NCI-H2196 treated with DMSO at 0.1 percent for 48 hours (cell line): ENCODE measurements around the gene DSCAM.

Experiments used
- DNase-seq: peaks from one replicate; lab custom pipeline; 2025; ENCODE audit not compliant: unreplicated experiment; lab: John Stamatoyannopoulos, UW

Gene DSCAM

DNA sequence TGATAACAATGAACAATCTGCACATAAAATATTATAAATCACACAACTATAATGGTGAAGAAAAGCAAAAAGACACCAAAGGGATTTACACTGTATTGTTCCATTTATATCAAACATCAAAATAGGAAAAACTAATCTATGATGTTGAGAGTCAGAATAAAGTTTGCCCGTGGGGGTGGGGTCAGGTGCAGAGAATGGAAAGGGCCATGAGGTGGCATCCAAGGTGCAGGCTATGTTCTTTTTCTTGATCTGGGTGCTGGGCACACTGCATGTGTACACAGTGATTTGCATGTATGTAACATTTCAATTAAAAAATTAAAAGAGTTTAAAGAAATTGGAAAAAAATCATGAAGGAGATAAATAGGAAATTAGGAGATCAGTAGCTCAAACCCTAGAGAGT, 127.3 kb downstream of the DSCAM start:
- DNase-seq, result no peak

DNA sequence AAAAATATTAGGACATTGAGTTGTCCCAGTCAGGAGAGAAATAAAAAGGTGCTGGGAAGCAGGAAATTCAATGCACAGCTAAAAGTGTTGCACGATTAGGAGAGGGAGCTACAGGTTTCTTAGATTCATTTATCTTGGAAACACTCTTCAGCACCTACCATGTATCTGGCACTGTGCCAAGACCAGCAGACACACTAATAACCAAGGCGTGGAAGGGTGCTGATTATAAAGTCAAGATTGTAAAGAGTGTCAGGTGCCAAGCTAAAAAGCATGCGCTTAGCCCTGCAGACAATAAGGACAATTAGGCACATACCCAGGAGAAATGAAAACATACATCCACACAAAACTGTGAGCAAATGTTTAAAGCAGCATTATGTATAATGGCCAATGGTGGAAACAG, 129.9 kb downstream of the DSCAM start:
- no peak for DNase-seq

DNA sequence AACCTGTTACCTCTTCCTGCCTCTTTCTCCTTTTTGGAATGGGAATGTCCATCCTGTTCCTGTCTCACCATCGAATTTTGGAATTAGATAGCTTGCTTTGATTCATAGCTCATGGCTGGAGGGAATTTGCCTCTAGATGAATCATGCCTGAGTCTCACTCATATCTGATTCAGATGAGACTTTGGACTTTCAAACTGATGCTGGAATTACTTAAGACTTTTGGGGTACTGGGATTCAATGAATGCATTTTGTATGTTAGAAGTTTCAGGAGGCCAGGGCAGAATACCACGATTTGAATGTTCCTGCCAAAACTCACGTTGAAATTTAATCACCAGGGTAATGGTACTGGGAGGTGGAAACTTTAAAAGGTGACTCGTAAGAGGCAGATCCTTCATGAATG, 132.4 kb downstream of the DSCAM start:
- no peak for DNase-seq

DNA sequence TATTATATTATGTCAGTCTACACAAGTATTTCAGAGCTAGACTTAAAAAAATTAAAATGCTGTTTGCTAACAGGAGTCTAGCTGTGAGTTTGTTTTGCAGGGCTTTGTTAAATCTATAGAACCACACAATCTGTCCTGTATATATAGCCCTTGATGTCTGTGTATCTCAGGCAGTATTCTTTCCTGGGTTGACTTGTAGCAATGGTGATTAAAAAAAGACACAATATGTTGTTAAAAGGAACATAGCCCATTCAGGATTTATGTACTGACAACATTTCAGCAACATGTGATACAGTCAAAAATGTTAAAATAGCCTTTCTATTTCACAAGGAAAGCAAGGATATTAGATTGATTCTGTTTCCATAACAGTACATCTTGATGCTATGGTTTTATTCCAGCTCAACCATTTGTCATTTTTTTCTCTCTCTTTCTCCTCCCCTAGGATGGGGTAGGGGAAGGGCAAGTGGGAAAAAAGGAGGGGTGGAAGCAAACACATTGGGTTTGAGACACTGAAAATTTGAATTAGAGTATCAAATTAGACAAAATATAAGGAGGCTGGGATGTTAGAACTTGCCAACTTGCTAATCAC, 139.2 kb downstream of the DSCAM start:
- DNase-seq, result no peak

DNA sequence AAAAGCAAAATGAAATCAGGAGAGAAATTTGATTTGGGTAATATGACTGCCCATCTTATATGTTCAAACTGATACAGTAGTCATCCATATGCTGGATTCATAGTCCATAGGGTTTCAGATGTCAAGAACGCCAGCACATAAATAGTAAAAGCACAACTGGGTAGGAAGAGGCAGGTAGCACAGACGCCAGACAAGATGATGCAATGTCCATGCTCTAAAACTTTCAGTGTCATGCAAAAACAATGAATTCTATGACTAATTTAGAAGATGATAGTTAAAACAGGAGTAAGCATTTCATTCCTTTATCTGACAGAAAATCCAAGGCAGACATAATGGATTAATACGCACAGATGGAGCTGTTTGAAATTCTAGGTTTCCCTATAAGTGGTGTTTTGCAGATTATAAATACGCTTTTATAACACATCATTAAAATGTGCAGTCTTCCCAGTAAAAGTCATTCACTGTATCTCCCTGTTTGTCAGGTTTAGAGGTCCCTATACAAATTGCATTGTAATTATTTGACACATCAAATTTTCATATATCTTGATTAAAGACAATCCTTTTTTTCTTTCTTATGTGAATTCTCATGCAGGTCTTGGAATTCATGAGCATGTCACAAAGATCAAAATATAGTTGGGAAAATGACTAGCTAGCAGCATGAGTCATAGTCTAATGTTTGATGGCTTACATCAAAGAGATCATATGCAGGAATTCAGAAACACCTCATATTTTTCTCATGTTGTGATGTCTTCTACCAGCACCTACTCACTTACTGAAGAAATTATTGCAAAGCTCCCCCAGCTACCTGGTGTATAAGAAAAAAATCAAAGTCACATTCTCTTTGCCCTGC, 139.9 kb downstream of the DSCAM start:
- no peak for DNase-seq

DNA sequence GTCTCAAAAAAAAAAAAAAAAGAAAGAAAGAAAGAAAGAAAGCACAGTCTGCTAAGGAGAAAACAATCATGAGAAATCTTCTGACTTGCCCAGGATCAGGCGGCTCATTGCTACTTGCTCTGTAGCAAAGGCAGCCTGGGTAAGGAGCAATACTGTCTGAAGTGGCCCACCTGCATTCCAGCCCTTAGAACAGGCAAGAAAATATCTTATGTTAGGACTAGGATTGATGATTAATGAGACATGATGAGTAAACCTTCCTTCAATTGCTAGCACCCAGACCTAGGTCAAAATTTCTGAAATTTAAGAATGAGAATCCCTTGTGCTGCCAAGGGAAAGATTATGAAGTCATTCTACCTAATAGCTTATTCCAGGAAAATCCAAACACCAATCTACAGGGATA, 140.8 kb downstream of the DSCAM start:
- no peak for DNase-seq

DNA sequence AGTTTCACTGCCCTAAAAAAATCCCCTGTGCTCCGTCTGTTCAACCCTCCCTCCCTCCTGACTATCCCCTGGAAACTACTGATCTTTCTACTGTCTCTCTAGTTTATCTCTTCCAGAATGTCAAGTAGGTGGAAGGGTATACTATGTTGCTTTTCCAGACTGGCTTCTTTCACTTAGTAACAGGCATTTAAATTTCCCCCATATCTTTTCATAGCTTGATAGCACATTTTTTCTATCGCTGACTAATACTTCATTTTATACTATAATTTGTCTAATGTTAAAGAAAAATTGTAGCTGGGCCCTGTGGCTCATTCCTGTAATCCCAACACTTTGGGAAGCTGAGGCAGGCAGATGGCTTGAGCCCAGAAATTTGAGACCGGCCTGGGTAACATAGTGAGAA, 142.8 kb downstream of the DSCAM start:
- no peak for DNase-seq

DNA sequence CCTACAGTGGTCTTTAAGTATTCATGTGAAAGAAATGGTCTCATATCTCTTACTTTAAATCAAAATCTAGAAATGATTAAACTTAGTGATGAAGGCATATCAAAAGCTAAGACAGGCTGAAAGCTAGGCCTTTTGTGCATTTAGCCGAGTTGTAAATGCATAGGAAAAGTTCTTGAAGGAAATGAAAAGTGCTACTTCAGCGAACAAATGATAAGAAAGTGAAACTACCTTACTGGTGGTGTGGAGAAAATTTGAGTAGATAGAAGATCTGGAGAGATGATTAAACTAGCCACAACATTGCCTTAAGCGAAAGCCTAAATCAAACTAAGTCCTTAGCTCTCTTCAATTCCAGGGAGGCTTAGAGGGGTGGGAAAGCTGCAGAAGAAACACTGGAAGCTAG, 147.6 kb downstream of the DSCAM start:
- DNase-seq, result no peak

DNA sequence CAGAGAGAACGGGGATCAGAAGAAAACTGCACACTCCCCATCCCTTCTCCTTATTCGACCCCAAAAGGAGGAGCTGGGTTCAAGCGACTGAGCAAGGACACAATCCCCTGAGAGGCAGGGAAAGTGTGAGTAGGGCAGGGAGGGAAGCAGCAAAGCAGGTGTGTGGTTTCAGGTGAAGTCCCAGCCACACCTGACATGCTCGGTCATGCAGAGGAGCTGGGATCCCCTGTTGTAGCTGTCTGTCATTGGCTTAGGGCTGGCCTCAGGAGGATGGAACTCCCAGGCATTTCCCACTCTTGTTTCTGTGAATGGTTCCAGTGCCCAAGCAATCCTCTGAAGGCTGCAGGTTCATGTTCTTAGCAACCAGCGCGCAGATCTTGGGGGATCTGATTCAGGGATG, 150.7 kb downstream of the DSCAM start:
- DNase-seq, result no peak

DNA sequence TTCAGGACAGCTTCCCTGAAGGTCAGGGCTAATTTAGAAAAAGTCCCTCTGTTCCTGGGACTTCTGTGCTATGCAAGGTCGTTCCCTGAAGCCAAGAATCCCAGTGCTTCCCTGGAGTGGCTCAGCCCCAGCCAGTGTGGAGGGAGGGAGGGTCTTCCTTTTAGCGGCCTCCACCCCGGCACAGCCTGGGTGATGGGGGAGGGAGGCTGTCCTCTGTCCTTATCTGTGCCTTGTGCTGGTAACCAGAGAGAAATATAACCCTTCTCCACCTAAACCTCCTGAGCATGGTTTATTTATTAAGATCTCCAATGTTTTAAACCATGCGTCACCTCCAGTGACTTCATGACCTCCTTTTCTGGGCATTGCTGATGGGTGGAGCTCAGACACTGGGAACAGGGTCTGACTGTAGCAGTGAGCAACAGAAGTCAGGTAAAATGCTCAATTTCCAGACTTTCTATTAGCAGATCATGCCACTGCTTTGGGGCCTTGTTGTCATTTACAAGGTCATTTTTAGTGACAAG, 157.1 kb downstream of the DSCAM start:
- no peak for DNase-seq

DNA sequence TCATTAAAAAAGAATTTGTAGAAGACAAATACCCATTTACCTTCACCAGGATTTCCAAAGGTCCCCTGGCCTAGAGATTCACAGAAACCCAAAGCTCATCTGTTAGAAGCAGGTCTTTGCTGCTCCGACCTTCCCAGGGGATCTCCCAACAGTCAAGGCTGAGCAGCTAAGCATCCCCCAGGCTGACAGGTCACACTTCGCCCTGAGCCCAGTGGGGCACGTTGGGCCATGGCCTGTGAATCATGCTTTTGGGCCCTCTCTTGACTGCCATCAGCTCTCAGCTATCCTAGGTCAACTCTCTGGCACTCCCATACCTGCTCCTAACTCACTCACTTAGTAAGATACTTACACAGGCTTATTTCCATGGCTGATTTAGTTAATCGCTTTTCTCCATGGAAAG, 157.7 kb downstream of the DSCAM start:
- DNase-seq, result no peak

DNA sequence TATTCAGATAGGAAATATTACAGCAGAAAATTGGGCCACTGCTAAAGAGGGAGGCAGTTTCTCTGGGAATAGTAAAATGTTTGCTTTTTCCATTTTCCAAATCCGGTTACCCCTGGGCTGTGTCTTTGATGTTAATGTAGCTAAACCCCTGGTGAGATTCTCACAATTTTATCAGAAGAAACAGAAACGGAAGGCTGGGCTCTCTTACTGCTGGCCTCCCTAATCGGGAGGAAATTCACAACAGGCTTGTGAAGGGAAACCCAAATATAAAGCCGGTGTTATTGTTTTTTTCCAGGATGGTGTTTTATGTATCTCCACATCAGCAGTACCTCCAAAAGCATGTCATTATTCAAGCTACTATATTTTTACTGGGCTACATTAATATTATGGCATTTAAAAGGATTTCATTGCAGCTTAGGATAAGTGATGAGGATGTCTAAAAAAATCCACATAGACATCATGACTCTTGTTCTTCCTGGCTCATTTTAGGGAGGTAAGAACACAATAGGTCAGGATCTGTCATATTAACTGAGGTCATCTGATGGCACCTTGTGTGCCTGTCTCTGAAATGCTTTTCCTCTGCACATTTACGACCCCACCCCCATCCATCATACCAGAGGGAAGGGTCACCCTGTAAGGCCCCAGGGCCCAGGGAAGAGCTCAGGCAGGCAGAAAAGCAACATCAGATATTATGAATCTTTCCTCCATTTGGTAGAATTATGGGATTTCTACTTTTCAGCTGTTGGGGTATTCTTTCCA, 158.7 kb downstream of the DSCAM start:
- no peak for DNase-seq

DNA sequence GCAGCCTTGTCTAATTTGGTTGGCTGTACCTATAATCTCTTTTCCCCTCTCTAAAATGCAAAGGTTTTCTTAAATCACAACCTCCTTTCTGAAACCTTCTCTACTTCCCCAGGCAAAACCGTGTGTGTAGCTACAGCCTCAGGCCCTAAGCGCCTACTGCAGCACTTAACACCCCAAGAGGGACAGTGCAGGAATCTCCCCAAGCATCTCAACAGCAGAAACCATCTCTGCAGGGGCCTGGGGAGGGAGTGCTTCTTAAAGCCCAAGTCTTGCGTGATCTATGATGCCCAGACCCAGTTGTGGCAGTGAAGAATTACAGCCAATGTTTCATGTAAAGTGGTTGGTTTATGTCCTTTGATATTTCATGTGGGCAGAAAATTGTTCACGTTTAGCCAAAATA, 159.3 kb downstream of the DSCAM start:
- no peak for DNase-seq

DNA sequence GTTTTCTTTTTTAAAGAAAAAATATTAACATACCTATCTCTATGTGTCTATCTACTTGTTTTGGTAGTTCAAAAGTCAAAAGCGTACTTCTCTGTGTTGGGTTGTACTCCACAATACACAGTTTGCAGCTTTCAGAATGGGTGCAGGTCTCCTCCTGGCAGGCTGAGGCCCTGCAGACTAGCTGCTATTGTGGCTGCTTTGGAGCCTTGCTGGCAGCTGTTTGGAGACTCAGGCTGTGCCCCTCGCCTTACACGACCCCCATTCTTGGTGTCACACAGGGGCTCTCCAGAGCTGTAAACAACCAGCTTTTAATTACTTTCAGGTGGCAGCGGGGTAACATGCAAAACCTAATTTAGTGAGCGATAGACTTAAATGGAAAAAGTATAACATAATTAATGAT, 160.4 kb downstream of the DSCAM start:
- no peak for DNase-seq

DNA sequence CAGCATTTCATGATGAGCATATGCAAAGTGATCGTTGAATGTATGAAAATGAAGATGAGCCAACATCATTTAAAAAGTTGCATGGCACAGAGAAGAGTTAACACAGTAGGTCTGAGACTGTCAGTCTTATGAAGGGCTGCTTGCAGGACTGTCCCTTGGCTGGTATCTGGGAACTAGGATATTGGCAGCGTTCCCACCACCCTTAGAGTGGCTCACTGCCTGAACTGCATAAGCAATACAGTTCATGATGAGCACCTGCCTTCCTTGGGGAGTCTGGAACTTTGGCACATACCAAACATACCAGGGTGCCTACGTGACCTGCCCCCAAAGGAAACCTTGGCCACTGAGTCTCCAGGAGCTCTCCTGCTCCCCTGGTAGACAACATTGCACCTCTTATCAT, 161.8 kb downstream of the DSCAM start:
- no peak for DNase-seq

DNA sequence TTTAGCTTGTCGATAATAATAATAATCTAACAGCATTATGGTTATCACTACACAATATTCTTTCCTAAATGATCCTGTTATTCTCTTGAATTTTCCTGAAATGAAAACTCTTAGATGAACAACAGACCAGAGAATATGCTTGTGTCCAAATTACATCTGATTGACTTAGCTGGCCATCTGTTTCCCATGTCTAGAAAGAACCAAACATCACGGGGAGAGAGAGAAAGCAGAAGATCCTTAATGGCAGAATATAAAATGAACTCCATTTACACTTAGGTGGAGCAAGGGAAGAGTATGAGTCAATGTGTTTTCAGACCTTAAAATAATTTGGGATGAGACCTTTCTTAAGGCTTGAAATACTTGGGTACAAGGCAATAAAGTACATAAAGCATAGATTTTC, 162.2 kb downstream of the DSCAM start:
- no peak for DNase-seq

DNA sequence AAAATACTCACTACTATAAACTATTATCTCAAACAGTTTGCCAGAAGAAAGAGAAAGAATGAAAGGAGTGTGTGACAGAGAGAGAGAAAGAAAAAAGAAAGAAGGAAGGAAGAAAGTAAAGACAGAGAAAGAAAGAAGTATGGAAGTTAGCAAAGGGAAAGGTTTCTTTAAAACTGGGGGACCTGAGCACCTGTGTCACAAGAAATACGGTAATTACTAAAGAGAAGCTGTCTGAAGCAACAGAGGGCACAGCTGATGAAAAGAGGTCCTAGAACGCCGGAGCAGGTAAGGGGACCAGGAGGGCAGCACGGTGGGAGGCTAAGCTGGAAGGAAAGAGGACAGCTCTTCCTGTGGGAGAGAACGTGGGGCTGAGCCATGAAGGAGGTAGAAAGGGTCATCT, 163.6 kb downstream of the DSCAM start:
- DNase-seq, result no peak

DNA sequence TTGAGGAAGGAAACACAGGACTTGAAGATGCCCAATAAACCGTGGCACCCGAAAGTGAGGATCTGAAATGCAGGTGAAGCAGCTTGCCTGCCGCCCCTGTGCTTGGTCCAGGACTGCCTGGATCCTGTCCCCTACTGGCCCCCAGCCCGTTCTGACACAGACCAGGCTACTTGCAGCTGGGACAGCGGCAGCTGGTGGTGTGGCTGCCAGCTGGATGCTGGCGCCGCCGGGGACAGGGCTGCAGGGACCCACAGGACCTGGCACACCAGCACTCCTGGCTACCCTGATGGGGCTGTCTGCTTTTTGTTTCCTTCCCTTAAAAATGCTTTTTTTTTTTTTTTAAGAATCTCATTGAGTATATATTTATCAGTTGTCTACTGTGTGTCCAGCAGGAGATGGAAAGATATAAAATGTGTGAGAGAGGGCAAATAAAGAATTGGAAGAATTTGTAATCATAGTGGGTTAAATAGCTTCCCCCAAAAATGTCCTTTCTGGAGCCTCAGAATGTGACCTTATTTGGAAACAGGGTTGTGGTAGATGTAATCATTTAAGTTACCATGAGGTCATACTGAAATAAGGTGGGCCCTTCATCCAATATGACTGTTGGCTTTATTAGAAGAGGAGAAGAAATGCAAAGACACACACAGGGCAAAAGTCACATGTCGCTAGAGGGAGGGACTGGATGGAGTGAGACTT, 165.6 kb downstream of the DSCAM start:
- DNase-seq, result no peak

DNA sequence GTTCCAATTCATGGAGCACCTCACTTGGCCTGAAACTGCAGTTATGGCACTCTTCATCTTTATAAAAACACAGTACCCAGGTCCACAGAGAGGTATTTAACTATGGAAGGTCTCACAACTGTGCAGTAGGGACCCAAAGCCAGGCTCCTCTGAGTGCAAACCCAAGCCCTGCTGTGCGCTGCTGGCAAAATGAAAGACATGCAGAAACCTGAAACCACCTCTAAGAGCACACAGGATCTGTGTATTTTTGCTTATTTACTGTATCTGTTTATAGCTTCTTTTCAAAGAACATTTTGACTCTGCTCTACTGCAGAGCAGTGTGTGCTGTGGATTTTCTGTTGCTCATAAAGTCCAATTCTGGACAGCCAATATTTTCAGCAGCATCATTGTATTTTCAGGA, 166.6 kb downstream of the DSCAM start:
- no peak for DNase-seq

DNA sequence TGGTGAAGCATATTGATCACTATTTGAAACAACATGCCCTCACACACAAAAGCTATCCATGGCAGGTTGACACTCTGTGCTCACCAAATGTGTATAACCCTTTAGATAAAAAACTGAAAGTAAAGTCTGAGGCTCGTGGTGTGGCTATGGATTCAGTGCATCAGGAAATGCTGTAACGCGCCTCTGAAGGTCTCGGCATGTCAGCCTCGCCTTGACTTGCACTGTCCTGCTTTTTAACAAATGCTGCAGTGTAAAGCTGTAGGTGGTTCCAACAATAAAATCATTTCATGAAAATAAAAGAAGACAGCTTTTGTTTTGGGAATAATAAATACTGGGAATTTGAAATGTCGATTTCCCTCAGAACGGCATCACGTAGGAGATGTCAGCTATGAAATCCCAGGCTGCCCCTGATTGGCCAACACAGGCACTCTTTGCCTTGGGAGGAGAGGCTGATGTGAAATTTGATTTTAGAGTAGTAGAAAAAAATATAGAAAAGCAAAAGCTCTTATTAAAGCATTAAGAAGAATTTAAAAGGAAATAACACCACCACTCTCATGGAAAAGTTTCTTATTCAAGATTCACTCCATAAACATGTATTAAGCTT, 168.2 kb downstream of the DSCAM start:
- DNase-seq, result no peak

DNA sequence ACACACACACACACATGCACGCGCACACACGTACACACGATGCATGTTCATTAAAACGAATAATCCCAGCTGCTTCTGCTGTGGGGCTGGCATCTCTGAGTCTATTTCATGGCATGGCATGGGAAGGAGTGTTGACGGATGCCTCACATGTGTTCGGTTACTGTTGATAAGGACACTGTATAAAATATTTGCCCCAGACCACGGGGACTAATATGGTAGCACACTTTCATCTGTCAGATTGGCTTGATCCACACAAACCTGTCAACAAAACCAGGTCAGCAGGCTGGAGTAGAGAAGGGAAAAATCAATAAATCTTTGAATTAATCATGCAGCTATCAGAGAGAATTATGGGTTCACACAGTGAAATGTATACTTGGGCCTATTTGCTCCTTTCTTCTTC, 171.9 kb downstream of the DSCAM start:
- DNase-seq, result no peak
